HEK293T (cell line): ENCODE measurements around the gene IKBKE.

Source experiments
- CTCF ChIA-PET: fragments of 350-600 bp; formaldehyde crosslinking; extraction: SDS; loops from one replicate; lab custom pipeline; 2021; ENCODE audit warnings: antibody characterized with exemption, inconsistent platforms; lab: Yijun Ruan, JAX
- POLR2A ChIA-PET: fragments of 350-600 bp; formaldehyde crosslinking; extraction: SDS; loops from one replicate; lab custom pipeline; 2020; ENCODE audit warnings: antibody characterized with exemption, inconsistent platforms; lab: Yijun Ruan, JAX
- DNase-seq: peaks from one replicate; pipeline ENCODE4 v3.0.0; 2012; ENCODE audit warnings: mixed read lengths; ENCODE audit errors: extremely low spot score
- ARNT ChIP-seq: fragments of 450-650 bp; IDR thresholded peaks from 2 replicates; pipeline ENCODE4 v1.6.1; 2017; ENCODE audit warnings: mild to moderate bottlenecking
- BHLHE40 ChIP-seq: fragments of 450-650 bp; IDR thresholded peaks from 2 replicates; pipeline ENCODE4 v1.6.1; 2016; ENCODE audit warnings: mild to moderate bottlenecking, moderate library complexity, borderline replicate concordance
- CTBP1 ChIP-seq: fragments of 450-650 bp; IDR thresholded peaks from 2 replicates; pipeline ENCODE4 v1.6.1; 2016; ENCODE audit warnings: borderline replicate concordance
- ELF4 ChIP-seq: fragments of 450-650 bp; IDR thresholded peaks from 2 replicates; pipeline ENCODE4 v1.6.1; 2017; ENCODE audit warnings: antibody characterized with exemption
- FOXA1 ChIP-seq: fragments of 450-650 bp; IDR thresholded peaks from 2 replicates; pipeline ENCODE4 v1.6.1; 2016; ENCODE audit warnings: mild to moderate bottlenecking
- FOXK2 ChIP-seq: fragments of 450-650 bp; IDR thresholded peaks from 2 replicates; pipeline ENCODE4 v1.6.1; 2016; ENCODE audit warnings: mild to moderate bottlenecking
- FOXM1 ChIP-seq: fragments of 450-650 bp; IDR thresholded peaks from 2 replicates; pipeline ENCODE4 v1.6.1; 2017; ENCODE audit warnings: mild to moderate bottlenecking, borderline replicate concordance
- HDGF ChIP-seq: fragments of 450-650 bp; IDR thresholded peaks from 2 replicates; pipeline ENCODE4 v1.6.1; 2017; ENCODE audit warnings: antibody characterized with exemption, borderline replicate concordance
- L3MBTL2 ChIP-seq: fragments of 450-650 bp; conservative IDR thresholded peaks from 2 replicates; pipeline ENCODE4 v1.6.1; 2016; ENCODE audit warnings: mild to moderate bottlenecking
- LEF1 ChIP-seq: fragments of 450-650 bp; IDR thresholded peaks from 2 replicates; pipeline ENCODE4 v1.6.1; 2017; ENCODE audit warnings: mild to moderate bottlenecking, borderline replicate concordance
- NFRKB ChIP-seq: fragments of 450-650 bp; IDR thresholded peaks from 2 replicates; pipeline ENCODE4 v1.6.1; 2016; ENCODE audit warnings: mild to moderate bottlenecking, moderate library complexity
- PKNOX1 ChIP-seq: fragments of 450-650 bp; IDR thresholded peaks from 2 replicates; pipeline ENCODE4 v1.6.1; 2016
- SP1 ChIP-seq: fragments of 450-650 bp; IDR thresholded peaks from 2 replicates; pipeline ENCODE4 v1.6.1; 2017
- SUZ12 ChIP-seq: fragments of 450-650 bp; IDR thresholded peaks from 2 replicates; pipeline ENCODE4 v1.6.1; 2016; ENCODE audit warnings: mild to moderate bottlenecking
- TARDBP ChIP-seq: fragments of 450-650 bp; IDR thresholded peaks from 2 replicates; pipeline ENCODE4 v1.6.1; 2016
- ZNF384 ChIP-seq: fragments of 450-650 bp; IDR thresholded peaks from 2 replicates; pipeline ENCODE4 v1.6.1; 2016

IKBKE gene

GRCh38 chr1:206521694-206522402, 51.6 kb downstream of the IKBKE start:
- ChIA-PET CTCF (interaction anchor here (0.6 to 1.1 kb wide), 2 partner anchors 23 to 97 kb away, joined by 3 to 4 read pairs; no protein-coding TSS in a partner anchor), POLR2A (no interaction called here)
- TF ChIP-seq FOXK2 (no peak), LEF1 (no peak), L3MBTL2 (no peak), ELF4 (no peak), PKNOX1 (no peak), FOXM1 (no peak), SP1 (no peak), ZNF384 (no peak)
- DNase-seq = no peak

GRCh38 chr1:206524739-206525364, 54.6 kb downstream of the IKBKE start:
- ChIA-PET CTCF (no interaction called here), POLR2A (no interaction called here)
- TF ChIP-seq FOXA1 = no peak
- no peak for TF ChIP-seq ARNT
- no peak for TF ChIP-seq NFRKB
- no peak for TF ChIP-seq SUZ12
- no peak for TF ChIP-seq SP1
- TF ChIP-seq HDGF = no peak
- TF ChIP-seq PKNOX1 = no peak
- no peak for TF ChIP-seq LEF1
- no peak for TF ChIP-seq TARDBP
- no peak for TF ChIP-seq ZNF384
- TF ChIP-seq L3MBTL2 = no peak
- TF ChIP-seq CTBP1 = no peak
- TF ChIP-seq ELF4 = no peak
- TF ChIP-seq FOXK2 = no peak
- TF ChIP-seq BHLHE40 = no peak
- no peak for TF ChIP-seq FOXM1
- DNase-seq = no peak

- TF ChIP-seq ARNT = no peak
- no peak for TF ChIP-seq LEF1
- no peak for TF ChIP-seq SUZ12
- no peak for TF ChIP-seq L3MBTL2
- TF ChIP-seq SP1 = no peak
- ChIA-PET POLR2A (no interaction called here), CTCF (no interaction called here)
- no peak for DNase-seq
Measured at GRCh38 chr1:206526064-206526911, 56.0 kb downstream of the IKBKE start.

- POLR2A ChIA-PET = no interaction called here
- CTCF ChIA-PET = no interaction called here
- no peak for TF ChIP-seq BHLHE40
- TF ChIP-seq HDGF = no peak
Measured at GRCh38 chr1:206529425-206529824, 59.1 kb downstream of the IKBKE start.

GRCh38 chr1:206532368-206532767, 62.1 kb downstream of the IKBKE start:
- POLR2A ChIA-PET = no interaction called here
- no peak for DNase-seq
- CTCF ChIA-PET = no interaction called here
- TF ChIP-seq FOXM1 = no peak
- TF ChIP-seq SP1 = no peak

More at GRCh38 chr1:206529425-206529824, 59.1 kb downstream of the IKBKE start:
- no peak for DNase-seq

- ChIA-PET POLR2A (no interaction called here), CTCF (interaction anchor here (0.6 to 2.8 kb wide), 2 partner anchors 11 to 29 kb away, joined by 3 to 14 read pairs; no protein-coding TSS in a partner anchor)
- no peak for DNase-seq
- TF ChIP-seq ZNF384 (no peak), FOXA1 (no peak), PKNOX1 (no peak), ARNT (no peak), TARDBP (no peak), L3MBTL2 (no peak), FOXK2 (no peak), BHLHE40 (no peak), FOXM1 (no peak), SP1 (no peak), HDGF (no peak), CTBP1 (no peak), ELF4 (no peak)
Measured at GRCh38 chr1:206534552-206534951, 64.3 kb downstream of the IKBKE start.
